ACC112 (cell line): Measurements from ENCODE around the gene SETD2.
"Not testable (repeated sequence)": the region's sequence is repeated elsewhere in the genome, so short reads cannot be mapped to it uniquely, and the experiment has no call there.

Experiments
- H2AFZ ChIP-seq: fragments of 200-600 bp; sonication (generic); one replicate; pipeline ENCODE4 v1.6.0; 2017; ENCODE audit warnings: antibody characterized with exemption, low read length; ENCODE audit not compliant: unreplicated experiment
- H3K27ac ChIP-seq: fragments of 200-600 bp; sonication (generic); 2 replicates; pipeline ENCODE4 v1.5.1; 2014; ENCODE audit warnings: low read depth, mild to moderate bottlenecking, antibody characterized with exemption, low read length, moderate library complexity
- H3K27me3 ChIP-seq: fragments of 200-600 bp; sonication (generic); 2 replicates; pipeline ENCODE4 v1.6.1; 2014; ENCODE audit warnings: mild to moderate bottlenecking, antibody characterized with exemption, low read length, moderate library complexity, mixed read lengths; ENCODE audit not compliant: insufficient read depth
- H3K36me3 ChIP-seq: fragments of 200-600 bp; sonication (generic); 2 replicates; pipeline ENCODE4 v1.6.1; 2016; ENCODE audit warnings: mild to moderate bottlenecking, antibody characterized with exemption, low read length, moderate library complexity, mixed read lengths; ENCODE audit not compliant: insufficient read depth
- H3K4me1 ChIP-seq: fragments of 200-600 bp; sonication (generic); one replicate; pipeline ENCODE4 v1.6.1; 2016; ENCODE audit warnings: low read length, mixed read lengths; ENCODE audit not compliant: insufficient read depth, unreplicated experiment, control insufficient read depth
- H3K4me3 ChIP-seq: fragments of 200-600 bp; sonication (generic); 2 replicates; pipeline ENCODE4 v1.5.1; 2014; ENCODE audit warnings: mild to moderate bottlenecking, low read depth, low read length
- H3K79me2 ChIP-seq: fragments of 200-600 bp; sonication (generic); one replicate; pipeline ENCODE4 v1.6.0; 2016; ENCODE audit warnings: low read length; ENCODE audit not compliant: control insufficient read depth, unreplicated experiment, insufficient read depth

SETD2 gene

DNA sequence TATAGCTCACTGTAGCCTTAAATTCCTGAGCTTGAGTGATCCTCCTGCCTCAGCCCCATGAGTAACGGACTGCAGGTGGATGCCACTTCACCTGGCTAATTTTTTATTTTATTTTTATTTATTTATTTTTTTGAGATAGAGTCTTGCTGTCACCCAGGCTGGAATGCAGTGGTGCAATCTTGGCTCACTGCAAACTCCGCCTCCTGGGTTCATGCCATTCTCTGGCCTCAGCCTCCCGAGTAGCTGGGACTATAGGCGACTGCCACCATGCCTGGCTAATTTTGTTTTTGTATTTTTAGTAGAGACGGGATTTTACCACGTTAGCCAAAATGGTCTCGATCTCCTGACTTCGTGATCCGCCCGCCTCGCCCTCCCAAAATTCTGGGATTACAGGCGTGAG is 16.1 kb upstream of the SETD2 start:
- H2AFZ ChIP-seq, H3K36me3 ChIP-seq, H3K4me3 ChIP-seq, H3K79me2 ChIP-seq, H3K27ac ChIP-seq, H3K27me3 ChIP-seq, H3K4me1 ChIP-seq: not testable (repeated sequence)

DNA sequence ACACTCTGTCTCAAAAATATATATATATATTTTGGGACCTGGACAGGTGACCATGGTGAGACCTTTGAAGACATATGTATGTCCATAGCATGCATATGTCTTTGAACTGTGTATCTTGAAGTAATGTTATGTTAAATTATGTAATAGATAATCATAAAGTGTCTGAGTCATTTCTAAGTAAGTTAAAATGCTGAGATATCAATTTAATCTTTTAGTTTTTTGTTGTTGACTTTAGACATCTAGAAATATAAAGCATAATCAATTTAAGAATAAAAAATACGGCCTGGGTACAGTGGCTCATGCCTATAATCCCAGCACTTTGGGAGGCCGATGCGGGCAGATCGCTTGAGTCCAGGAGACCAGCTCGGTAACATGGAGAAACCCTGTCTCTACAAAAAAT is 12.7 kb upstream of the SETD2 start:
- no peaks in the 10 kb centered on the region for H3K27me3 ChIP-seq
- H3K27ac ChIP-seq: no peak overlapping the region
- no peaks in the 10 kb centered on the region for H3K79me2 ChIP-seq
- H3K4me1 ChIP-seq: no peaks in the 10 kb centered on the region
- H3K4me3 ChIP-seq: no peak overlapping the region
- no peak overlapping the region for H2AFZ ChIP-seq
- H3K36me3 ChIP-seq: peaks cover 9% of the 10 kb centered on the region; the same call in 1 of the 2 replicates

DNA sequence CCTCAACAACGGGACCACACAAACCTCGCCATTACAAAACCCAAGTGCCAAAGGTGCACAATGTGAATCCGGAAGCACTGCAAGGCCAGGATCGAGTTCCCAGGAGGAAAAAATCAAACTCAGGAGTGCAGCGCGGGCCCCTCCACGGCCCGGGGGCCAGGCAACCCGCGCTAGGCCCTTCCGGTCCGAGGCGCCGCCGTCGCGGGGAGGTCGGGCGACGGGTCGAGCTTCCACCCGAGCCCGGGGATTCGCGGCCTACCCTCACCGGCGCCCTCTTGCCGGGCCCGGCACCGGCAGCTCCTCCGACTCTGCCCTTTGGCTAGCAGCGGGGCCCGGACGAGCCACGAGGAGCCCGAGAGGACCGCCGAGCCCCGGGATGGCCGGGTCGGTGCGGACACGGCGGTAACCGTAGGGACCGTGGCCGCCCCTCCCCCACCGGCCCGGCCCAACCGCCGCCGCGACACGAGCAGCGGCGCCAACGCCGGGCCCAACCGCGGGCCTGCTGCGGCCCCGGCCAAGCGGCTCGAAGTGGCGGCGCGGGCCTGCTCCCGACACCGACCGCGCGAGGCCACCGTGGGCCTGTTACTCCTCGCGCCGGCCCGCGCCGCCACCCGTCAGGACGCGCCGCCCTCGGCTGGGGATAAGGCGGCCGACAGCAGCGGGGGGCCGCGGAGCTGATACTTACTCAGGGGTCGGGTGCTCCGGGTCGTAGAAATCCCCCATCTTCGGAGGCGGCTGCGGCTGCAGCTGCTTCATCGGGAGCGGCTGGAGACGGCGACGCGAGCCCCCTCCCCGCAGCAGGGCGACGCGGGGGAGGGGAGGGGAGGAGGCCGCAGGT is 525 bp downstream of the SETD2 start:
- H3K4me1 ChIP-seq: peaks cover 29% of the 10 kb centered on the region
- peaks cover 91% of the 10 kb centered on the region for H3K79me2 ChIP-seq
- peak overlapping the region; percentile 88 for H2AFZ ChIP-seq
- H3K4me3 ChIP-seq: peak overlapping the region; percentile 90
- H3K27ac ChIP-seq: peak overlapping the region; percentile 77
- H3K36me3 ChIP-seq: no peaks in the 10 kb centered on the region
- no peaks in the 10 kb centered on the region for H3K27me3 ChIP-seq

DNA sequence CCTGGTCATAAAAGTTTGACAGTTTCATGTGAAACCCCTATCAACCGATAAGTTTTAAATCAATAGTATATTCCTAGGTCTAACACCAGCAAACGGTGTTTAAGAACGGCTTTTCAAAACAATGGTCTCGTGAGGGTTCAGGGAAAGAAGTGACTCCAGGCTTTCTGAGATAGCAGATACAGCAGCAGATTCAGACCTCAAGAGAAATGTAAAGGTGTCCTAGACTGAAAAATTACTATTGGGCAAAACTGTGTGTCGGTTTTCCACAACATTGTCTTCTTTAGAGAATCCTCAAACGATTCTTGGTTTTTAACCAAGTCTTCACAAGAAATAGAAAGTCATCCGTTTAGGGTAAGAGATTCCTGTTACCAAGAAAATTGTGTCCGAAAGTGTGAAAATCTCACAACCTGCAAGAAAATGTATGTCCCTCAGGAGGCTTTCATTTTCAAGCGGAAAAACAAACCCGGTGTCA is 1.2 kb downstream of the SETD2 start:
- H3K36me3 ChIP-seq: no peaks in the 10 kb centered on the region; the same call in 1 of the 2 replicates
- peak overlapping the region; percentile 90 for H3K4me3 ChIP-seq
- H3K79me2 ChIP-seq: peaks cover 93% of the 10 kb centered on the region
- no peaks in the 10 kb centered on the region for H3K27me3 ChIP-seq
- peak overlapping the region; percentile 8 for H2AFZ ChIP-seq
- H3K4me1 ChIP-seq: peaks cover 29% of the 10 kb centered on the region
- peak overlapping the region; percentile 77 for H3K27ac ChIP-seq

DNA sequence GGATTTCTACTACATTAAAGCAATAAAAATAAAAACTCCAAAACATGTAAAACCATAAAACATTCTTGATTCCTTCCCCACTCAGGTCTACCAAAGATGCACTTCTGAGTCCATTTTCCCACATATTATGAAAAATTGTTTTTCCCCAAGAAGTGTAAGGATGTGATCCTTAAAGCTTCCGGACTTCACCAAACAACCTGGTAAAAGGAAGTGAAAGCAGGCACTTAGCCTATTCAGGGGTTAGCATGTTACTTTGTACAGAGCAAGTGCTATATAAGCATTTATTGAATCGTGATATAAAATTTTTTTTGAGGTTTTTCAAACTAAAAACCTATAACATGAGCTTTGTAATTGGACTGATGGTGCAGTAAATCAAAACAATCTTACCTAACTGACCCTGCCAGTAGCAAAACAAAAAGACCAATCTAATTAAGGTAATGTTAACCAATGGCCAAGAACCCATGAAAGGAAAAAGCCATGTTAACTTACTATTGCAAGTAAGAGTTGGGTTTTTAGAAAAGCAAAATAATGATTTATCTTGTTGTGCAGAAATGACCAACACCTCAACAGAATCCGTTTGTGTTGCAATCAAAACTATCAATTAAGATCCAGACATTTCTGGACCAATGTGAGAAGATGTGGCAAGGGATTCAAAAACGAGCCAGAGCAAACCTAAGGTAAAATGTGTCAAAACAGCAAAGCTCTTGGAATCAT is 1.8 kb downstream of the SETD2 start:
- H3K27ac ChIP-seq: peak overlapping the region; percentile 77
- peak overlapping the region; percentile 90 for H3K4me3 ChIP-seq
- H3K36me3 ChIP-seq: no peaks in the 10 kb centered on the region; the same call in 1 of the 2 replicates
- H3K27me3 ChIP-seq: no peaks in the 10 kb centered on the region
- H3K79me2 ChIP-seq: peaks cover 93% of the 10 kb centered on the region
- H3K4me1 ChIP-seq: peaks cover 29% of the 10 kb centered on the region
- H2AFZ ChIP-seq: no peak overlapping the region

DNA sequence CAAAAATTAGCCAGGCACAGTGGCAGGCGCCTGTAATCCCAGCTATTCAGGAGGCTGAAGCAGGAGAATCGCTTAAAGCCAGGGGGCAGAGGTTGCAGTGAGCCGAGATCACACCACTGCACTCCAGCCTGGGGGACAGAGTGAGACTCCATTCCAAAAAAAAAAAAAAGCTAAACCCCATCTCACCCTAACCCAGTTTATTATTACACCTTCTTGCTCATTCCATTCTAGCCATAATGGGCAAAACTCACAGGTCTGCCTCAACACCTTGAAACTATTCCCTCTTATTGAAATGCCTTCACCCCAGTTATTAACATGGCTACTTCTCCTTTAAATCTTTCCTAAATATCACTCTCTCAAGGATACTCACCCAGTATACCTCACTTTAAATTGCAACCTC is 4.1 kb downstream of the SETD2 start:
- H3K4me3 ChIP-seq: no peak overlapping the region
- no peaks in the 10 kb centered on the region; the same call in 1 of the 2 replicates for H3K36me3 ChIP-seq
- peaks cover 17% of the 10 kb centered on the region for H3K4me1 ChIP-seq
- H3K27me3 ChIP-seq: no peaks in the 10 kb centered on the region
- H3K27ac ChIP-seq: no peak overlapping the region
- H2AFZ ChIP-seq: no peak overlapping the region
- peaks cover 96% of the 10 kb centered on the region for H3K79me2 ChIP-seq

DNA sequence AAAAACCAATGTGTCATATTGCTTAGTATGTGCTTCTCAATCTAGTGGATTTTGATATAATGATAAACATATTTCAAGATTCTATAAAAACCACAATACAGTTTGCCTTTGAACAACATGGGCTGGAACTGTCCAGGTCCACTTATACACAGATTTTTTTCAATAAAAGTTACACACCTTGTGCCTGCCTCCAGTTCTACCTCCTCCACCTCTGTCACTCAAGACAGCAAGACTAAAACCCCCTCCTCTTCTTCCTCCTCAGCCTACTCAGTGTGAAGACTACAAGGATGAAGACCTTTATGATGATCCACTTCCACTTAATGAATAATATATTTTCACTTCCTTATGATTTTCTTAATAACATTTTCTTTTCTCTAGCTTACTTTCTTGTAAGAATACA is 5.7 kb downstream of the SETD2 start:
- Histone ChIP-seq H3K27me3 (no peaks in the 10 kb centered on the region), H3K79me2 (peaks cover 98% of the 10 kb centered on the region), H3K36me3 (no peaks in the 10 kb centered on the region; the same call in 1 of the 2 replicates), H3K4me1 (peaks cover 17% of the 10 kb centered on the region), H3K27ac (no peak overlapping the region), H3K4me3 (no peak overlapping the region), H2AFZ (no peak overlapping the region)

DNA sequence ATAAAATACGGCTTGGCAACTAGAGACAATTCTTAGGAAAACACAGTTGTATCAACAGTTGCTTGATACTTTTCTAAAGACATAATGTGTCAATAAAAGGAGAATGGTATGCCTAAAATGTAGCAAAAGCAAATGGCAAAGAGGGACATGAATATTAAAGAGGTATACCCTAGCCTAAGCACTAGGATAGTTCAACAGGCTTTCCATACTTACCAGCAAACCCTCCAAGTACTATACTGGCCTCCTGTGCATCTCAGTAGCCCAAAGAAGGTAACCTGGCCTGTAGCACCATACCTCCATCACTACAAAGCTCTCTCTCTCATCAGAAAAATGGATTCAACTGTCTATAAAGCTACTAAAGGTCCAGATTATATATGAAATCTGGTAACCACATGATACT is 7.5 kb downstream of the SETD2 start:
- no peak overlapping the region for H2AFZ ChIP-seq
- H3K27ac ChIP-seq: no peak overlapping the region
- H3K4me1 ChIP-seq: peaks cover 9% of the 10 kb centered on the region

DNA sequence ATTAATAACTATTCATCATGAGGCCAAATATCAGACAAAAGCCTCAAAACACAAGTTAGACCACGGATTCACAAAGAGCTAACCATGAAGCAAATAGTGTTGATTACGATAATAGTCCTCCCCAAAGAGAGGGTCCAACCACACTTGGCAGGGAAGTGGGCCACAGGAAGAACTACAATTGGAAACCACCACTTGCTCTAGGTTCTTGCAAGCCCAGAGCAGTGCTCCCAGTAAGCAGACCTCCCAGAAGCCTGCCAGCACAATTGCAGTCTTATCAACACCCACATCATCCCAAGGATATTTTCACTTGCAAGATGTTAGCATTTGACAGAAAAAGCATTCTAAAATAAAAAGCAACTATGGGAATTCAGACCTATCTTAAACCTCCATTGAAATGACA is 11.3 kb downstream of the SETD2 start:
- Histone ChIP-seq H3K27me3 (no peaks in the 10 kb centered on the region), H2AFZ (no peak overlapping the region), H3K27ac (no peak overlapping the region), H3K4me1 (peaks cover 4% of the 10 kb centered on the region), H3K79me2 (peaks cover 95% of the 10 kb centered on the region), H3K4me3 (no peak overlapping the region), H3K36me3 (no peaks in the 10 kb centered on the region)

More for the DNA sequence above, 7.5 kb downstream of the SETD2 start:
- no peak overlapping the region for H3K4me3 ChIP-seq
- no peaks in the 10 kb centered on the region for H3K27me3 ChIP-seq
- peaks cover 98% of the 10 kb centered on the region for H3K79me2 ChIP-seq
- no peaks in the 10 kb centered on the region; the same call in 1 of the 2 replicates for H3K36me3 ChIP-seq

DNA sequence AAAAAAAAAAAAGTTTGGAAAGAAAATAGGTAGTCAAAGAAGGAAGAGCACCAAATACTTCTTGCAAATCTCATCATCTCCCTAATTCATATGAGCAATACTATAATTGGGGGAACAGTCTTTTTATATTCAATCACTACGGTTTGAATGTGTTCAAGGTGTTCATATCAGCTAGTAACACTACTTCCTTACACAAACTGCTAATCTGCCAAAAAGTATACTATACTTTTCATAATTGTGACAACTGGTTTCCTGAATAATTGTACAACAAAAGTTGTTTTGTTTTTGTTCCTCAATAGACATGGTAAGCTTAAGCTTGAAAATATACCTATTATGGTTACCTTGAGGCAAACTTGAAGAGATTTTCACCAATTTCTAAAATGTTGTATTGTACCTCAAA is 12.1 kb downstream of the SETD2 start:
- H3K27me3 ChIP-seq: no peaks in the 10 kb centered on the region
- peaks cover 91% of the 10 kb centered on the region for H3K79me2 ChIP-seq
- H3K4me1 ChIP-seq: peaks cover 4% of the 10 kb centered on the region

More for the DNA sequence above, 12.1 kb downstream of the SETD2 start:
- H3K36me3 ChIP-seq: no peaks in the 10 kb centered on the region
- H3K27ac ChIP-seq: no peak overlapping the region
- no peak overlapping the region for H3K4me3 ChIP-seq
- no peak overlapping the region for H2AFZ ChIP-seq
